ENCODE results near the gene FOXA3.

FOXA3 gene

GRCh38 chr19:45819769-45820168 lies 44.4 kb upstream of the FOXA3 start:
- no peak for FAIRE-seq
- TF ChIP-seq CTCF (IDR thresholded peaks at IDR 0.05; ENCODE audit: insufficient read depth, missing control alignments): no peak
- DNase-seq (ENCODE audit: insufficient read length, low spot score): no peak

GRCh38 chr19:45820413-45821102 lies 43.6 kb upstream of the FOXA3 start:
- TF ChIP-seq CTCF (IDR thresholded peaks at IDR 0.05; ENCODE audit: insufficient read depth, missing control alignments): no peak
- no peak for FAIRE-seq
- no peak for DNase-seq (ENCODE audit: insufficient read length, low spot score)

DNA sequence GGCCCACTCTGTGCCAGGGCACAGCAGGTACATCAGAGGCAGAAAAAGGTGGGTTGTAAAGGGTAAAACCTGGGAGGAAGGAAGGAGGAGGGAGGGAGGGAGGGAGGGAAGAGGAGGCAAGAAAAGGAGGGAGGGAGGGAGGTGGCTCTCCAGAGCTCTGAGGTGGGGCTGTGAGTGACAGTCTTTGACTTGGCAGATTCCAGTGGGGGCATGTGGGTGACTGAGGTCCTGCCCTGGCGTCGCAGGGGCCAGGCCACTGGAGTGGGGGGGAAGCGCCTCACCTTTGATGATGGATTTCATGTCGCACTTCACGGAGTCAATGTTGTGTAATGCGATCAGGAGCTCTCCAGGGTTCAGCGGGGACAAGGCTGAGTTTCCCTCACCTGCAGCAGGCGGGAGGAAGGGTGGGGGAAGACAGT lies 43.0 kb upstream of the FOXA3 start:
- TF ChIP-seq CTCF (IDR thresholded peaks at IDR 0.05; ENCODE audit: insufficient read depth, missing control alignments): no peak
- no peak for FAIRE-seq
- no peak for DNase-seq (ENCODE audit: insufficient read length, low spot score)

- FAIRE-seq: no peak
- no peak for DNase-seq (ENCODE audit: insufficient read length, low spot score)
- no peak for TF ChIP-seq CTCF (IDR thresholded peaks at IDR 0.05; ENCODE audit: insufficient read depth, missing control alignments)
These were observed 42.6 kb upstream of the FOXA3 start for GRCh38 chr19:45821570-45821969.

- TF ChIP-seq CTCF (IDR thresholded peaks at IDR 0.05; ENCODE audit: insufficient read depth, missing control alignments): no peak
- DNase-seq (ENCODE audit: insufficient read length, low spot score) (no peak), FAIRE-seq (no peak)
These were observed 41.4 kb upstream of the FOXA3 start for GRCh38 chr19:45822716-45823115.

GRCh38 chr19:45823182-45823581 lies 40.9 kb upstream of the FOXA3 start:
- no peak for TF ChIP-seq CTCF (IDR thresholded peaks at IDR 0.05; ENCODE audit: insufficient read depth, missing control alignments)
- FAIRE-seq: no peak
- no peak for DNase-seq (ENCODE audit: insufficient read length, low spot score)

- DNase-seq (ENCODE audit: insufficient read length, low spot score) (no peak), FAIRE-seq (no peak)
- no peak for TF ChIP-seq CTCF (IDR thresholded peaks at IDR 0.05; ENCODE audit: insufficient read depth, missing control alignments)
These were observed 40.1 kb upstream of the FOXA3 start for GRCh38 chr19:45824041-45824471.
